ENCODE data around the gene DNM1L.
"Not testable (repeated sequence)": the region's sequence is repeated elsewhere in the genome, so short reads cannot be mapped to it uniquely, and the experiment has no call there.

Gene DNM1L

DNA sequence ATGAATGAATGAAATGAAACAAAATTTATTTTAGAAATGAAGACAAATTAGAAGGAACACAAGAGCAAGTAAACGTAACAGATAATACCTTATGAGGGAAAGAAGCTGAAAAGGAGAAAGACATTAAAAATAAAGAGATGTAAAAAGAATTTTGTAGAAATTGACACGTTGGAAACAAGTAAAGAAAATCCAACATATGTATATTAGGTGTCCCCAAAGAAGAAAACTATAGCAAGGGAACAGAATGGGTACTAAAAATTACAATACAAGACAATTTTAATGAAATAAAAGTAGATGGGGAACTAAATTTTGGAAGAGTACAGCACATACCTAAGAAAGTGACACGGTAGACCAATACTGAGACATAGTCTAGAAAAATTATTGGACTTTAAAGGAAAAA, 16.7 kb downstream of the DNM1L start:
- no peak for DNase-seq (ENCODE audit: low read depth in 1 of 2, low spot score in 1 of 2)

GRCh38 chr12:32697445-32697844, 18.3 kb downstream of the DNM1L start:
- no peak for DNase-seq (ENCODE audit: low read depth in 1 of 2, low spot score in 1 of 2)

DNA sequence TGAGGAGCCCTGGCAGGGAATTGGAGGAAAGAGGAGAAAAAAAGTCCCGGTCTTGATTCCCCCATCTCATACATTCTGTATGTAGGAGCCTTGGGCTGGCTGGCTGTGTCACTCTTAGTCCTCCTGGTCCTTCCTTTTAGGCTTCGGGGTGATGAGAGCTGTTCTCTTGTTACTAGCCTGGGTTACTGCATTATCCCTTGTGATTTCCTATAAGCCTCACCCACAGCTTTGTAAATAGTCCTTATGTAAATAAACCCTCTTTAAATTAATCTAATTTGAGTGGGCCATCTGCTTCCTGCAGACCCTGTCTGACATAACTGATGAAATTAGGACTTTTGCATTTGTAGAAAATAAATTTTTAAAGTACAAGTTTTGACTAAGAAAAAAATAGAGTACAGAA, 19.2 kb downstream of the DNM1L start:
- no peak for DNase-seq (ENCODE audit: low read depth in 1 of 2, low spot score in 1 of 2)

- DNase-seq (ENCODE audit: low read depth in 1 of 2, low spot score in 1 of 2), result not testable (repeated sequence)
Measured at GRCh38 chr12:32699437-32699836, 20.3 kb downstream of the DNM1L start.

DNA sequence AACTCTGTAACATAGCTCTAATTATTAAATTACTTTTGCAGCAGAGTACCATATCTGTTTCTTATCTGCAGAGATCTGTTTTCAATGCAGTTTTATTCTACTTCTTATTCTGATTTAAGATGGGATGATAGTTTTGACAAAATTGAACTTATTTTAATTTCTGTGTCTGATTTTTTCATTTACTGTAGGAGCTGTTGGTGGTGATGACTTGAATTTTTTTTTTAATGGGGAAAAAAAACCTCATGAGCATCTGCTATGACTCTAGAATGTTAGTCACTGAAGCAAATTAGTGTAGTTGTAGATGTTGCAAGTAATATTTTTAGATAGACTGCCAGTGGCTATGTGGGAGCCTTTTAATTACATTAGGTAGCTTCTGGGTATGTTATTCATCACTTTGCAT, 23.4 kb downstream of the DNM1L start:
- no peak for DNase-seq (ENCODE audit: low read depth in 1 of 2, low spot score in 1 of 2)

DNA sequence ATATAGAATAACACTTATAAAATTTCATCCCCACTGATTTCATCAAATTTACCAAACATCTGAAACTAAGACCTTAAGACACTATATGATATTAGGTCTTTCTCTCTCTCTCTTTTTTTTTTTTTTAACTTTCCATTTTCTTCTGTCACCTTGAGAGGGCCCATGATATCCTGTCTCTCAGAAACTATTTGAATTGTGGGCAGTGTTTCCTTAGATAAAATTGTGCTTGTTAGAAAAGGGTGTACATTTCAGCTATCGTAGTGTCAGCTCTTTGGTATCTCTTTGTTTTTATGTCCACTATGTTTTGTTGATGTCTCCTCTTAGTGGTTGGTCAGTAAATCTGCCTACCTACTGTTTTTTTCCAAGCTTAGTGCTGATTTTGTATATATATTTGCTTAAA, 23.8 kb downstream of the DNM1L start:
- no peak for DNase-seq (ENCODE audit: low read depth in 1 of 2, low spot score in 1 of 2)

GRCh38 chr12:32705783-32706182, 26.7 kb downstream of the DNM1L start:
- no peak for DNase-seq (ENCODE audit: low read depth in 1 of 2, low spot score in 1 of 2)

DNA sequence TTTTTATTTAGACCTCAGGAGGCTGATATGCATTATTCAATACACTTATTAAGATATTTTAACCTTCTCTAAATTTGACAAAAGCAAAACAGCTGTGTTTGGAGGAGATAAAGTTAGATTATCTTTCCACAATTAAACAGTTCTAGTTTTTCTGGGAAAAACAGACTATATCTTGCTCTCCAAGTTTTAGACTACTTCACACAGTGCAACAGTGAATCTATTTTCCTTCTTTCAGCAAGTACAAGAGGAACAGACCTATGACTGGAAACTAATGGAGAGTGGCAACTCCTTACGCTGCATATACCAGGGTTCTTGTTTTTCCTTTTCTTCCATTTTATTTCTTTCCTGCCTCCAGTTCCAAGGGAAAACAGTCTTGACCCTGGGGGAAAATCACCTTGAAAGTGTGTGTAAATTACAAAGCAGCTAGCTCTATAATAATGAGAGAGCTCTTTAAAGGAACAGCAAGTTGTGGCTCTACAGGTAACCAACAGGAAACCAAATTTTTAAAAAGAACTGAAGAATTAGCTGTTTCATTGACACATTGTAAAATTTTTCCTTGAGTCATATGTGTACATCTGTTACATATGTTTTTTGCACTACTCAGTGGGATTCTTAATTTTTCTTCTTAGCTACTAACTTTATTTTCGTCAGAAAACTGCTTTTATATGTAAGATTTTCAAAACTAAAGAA, 27.4 kb downstream of the DNM1L start:
- DNase-seq (ENCODE audit: low read depth in 1 of 2, low spot score in 1 of 2), result no peak

DNA sequence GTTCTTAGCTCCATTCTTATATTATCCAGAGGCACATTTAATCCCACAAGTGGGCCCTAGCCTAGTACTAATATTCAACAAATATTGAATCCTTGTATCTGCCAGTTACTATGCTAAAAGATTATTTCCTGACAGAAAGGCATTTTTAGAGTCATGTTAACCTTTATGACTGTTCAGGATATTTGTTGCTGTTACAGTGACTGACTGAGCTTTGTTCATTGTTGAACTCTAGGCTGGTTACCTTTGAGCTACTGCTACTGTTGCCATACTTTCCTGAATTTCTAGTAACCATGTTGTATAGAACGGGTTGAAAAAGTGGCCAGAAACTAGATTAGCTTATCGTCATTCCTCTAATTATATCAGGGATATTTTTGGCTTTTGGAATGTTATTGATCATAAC, 29.8 kb downstream of the DNM1L start:
- DNase-seq (ENCODE audit: low read depth in 1 of 2, low spot score in 1 of 2), result no peak

- no peak for DNase-seq (ENCODE audit: low read depth in 1 of 2, low spot score in 1 of 2)
Measured at GRCh38 chr12:32714772-32715171, 35.7 kb downstream of the DNM1L start.

DNA sequence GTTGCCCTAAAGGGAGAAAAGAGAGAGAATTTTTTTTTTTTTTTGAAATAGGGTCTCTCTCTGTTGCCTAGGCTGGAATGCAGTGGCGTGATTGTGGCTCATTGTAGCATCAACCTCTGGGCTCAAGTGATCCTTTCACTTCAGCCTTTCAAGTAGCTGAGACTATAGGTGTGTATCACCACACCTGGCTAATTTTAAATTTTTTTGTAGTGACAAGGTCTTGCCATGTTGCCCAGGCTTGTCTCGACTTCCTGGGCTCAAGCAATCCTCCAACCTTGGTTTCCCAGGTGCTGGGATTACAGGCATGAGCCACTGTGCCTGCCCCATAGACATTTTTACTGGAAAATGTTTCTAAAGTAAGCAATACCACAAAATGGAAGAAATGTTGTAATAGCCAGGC, 39.8 kb downstream of the DNM1L start:
- DNase-seq (ENCODE audit: low read depth in 1 of 2, low spot score in 1 of 2), result no peak

- not testable (repeated sequence) for DNase-seq (ENCODE audit: low read depth in 1 of 2, low spot score in 1 of 2)
Measured at GRCh38 chr12:32725308-32725707, 46.2 kb downstream of the DNM1L start.

DNA sequence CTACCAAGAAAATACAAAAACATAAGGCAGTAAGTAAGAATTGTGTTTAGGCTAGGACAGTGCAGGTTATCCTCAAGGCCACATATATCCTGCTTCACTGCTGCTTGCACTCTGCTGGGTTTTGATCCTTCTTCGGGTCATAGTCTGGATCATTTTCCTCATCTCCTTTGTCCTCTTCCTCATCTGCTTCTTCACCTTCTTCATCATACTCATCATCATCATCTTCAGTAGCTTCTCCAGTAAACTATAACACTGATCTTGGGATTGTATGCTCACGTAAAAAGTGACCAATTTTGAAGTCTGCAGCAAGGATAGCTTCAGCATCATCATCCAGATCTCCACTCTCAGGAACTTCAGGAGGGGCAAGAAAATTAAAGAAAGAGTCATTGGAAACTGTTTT, 47.2 kb downstream of the DNM1L start:
- no peak for DNase-seq (ENCODE audit: low read depth in 1 of 2, low spot score in 1 of 2)

- no peak for DNase-seq (ENCODE audit: low read depth in 1 of 2, low spot score in 1 of 2)
Measured at GRCh38 chr12:32727237-32727636, 48.1 kb downstream of the DNM1L start.

DNA sequence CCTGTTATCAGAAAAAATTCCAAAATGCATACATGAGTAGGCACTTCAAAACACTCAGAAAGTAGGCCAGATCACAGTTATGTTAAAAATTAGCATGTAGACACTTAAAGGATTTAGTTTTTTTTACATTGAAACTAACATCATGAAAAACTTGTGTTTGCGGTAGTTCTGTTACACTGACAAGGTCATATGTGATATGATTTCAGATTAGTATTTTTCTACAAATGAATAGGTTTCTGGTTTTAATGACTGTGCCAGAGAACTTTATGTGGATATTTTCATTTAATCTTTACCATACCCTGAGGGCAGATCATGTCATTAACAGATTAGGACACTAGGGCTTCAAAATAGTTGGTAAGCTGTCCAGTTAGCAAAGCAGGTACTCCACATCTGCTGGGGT, 55.9 kb downstream of the DNM1L start:
- no peak for DNase-seq (ENCODE audit: low read depth in 1 of 2, low spot score in 1 of 2)

DNA sequence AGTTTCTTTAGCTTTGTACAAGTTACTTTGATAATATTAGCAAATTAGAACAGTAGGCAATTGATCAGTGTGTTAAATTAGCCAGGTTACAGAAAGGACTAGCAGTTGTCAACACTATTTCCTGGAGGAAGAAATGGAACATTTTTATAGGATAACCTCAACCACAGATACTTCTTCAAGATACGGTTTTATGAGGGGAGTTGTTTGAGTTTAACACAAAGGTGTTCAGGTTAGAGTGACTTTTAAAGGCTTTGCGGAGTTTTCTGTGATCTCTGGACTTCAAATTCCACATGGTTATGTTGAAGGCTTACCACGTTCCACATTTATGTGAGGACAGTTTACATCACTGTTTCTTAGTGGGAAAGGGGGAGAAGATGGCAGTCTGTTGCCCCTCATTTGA, 57.3 kb downstream of the DNM1L start:
- no peak for DNase-seq (ENCODE audit: low read depth in 1 of 2, low spot score in 1 of 2)

- no peak for DNase-seq (ENCODE audit: low read depth in 1 of 2, low spot score in 1 of 2)
Measured at GRCh38 chr12:32737715-32738114, 58.6 kb downstream of the DNM1L start.

GRCh38 chr12:32739279-32739678, 60.2 kb downstream of the DNM1L start:
- DNase-seq (ENCODE audit: low read depth in 1 of 2, low spot score in 1 of 2), result no peak

GRCh38 chr12:32742133-32742532, 63.0 kb downstream of the DNM1L start:
- no peak for DNase-seq (ENCODE audit: low read depth in 1 of 2, low spot score in 1 of 2)

- no peak for DNase-seq (ENCODE audit: low read depth in 1 of 2, low spot score in 1 of 2)
Measured at GRCh38 chr12:32743264-32743663, 64.2 kb downstream of the DNM1L start.

DNA sequence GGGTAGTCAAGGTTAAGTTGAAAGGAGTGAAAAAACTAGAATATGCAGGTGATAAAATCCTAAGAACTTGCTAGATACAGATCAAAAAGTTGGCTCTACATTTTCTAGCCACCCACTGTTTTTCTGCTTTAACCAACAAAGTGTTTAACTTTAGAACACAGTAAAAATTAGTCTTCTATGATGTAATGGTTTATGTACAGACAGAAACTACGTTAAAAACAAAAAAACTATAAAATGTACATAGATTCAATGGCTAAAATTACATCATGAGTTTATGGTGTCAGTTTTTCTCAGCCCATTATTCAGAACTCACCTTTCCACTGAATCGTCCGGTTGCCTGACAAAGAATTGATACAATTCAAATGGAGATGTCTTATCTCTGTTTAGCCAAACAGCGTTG, 74.5 kb downstream of the DNM1L start:
- DNase-seq (ENCODE audit: low read depth in 1 of 2, low spot score in 1 of 2), result no peak

GRCh38 chr12:32754111-32754510, 75.0 kb downstream of the DNM1L start:
- no peak for DNase-seq (ENCODE audit: low read depth in 1 of 2, low spot score in 1 of 2)

GRCh38 chr12:32755051-32755653, 76.1 kb downstream of the DNM1L start:
- peak; percentile 39 to 49 for DNase-seq (ENCODE audit: low read depth in 1 of 2, low spot score in 1 of 2)
